Esophagus mucosa (tissue), 1 donor: Measurements from ENCODE around the gene CDSN. TPM values are rescaled to one million over a fixed set of nuclear protein-coding genes. Genes with fewer than 3 reads are reported as not detected.
A peak's percentile ranks its signal among the peaks of the same experiment; 100 is the strongest.

Experiments
- ATAC-seq: fragments of 200-7000 bp; cut with Tn5 transposase; one replicate; pipeline ENCODE4 v1.9.1; 2020
- total RNA-seq: library from RNA; stranded (reverse); gene quantifications from one replicate; pipeline ENCODE4 v1.2.4, GENCODE V29; 2023
- donor health status: DM: yes; HTN: yes; CAD: no.

Gene CDSN
- total RNA-seq, 1 donor from 2014 or later: 0.08 TPM

DNA sequence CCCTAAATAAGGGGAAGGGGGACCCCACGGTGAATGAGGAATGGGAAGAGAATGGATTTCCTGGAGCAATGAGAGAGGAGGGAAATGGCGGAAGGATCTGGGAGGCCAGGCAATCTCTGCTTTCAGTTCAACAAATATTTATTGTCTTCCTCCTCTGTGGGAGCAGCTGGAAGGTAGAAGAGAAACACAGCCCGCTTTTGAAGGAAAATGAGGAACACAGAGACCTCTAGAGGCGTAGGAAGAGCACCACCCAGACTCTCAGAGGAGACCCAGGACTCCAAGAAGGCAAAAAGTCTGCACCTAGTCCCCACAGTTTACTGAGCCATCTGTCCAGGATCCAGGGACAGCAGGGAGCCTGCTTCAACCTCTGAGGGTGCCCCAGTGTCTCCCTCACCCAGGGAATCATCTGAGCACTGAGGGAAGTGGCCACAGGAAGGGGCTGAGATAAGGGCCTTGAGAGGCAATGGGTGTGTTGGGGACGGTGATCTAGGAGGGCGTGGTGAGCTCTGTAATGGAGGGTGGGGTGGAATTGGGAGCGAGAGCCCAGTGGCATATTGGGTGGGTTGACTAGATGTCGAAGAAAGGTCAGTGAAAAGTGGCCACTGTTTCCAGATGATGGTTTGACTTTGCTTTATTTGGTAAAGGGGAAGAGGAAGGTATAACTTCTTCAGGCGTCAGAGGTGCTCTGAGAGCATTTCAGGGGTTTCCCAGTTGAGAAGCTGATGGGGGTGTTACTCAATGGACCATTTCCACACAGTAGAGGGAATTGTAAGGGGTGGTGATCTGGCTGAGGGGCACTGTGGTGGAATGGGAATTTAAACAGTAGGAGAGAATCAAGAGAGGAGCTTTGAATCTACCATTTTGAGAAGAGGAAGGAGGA, 5.0 kb downstream of the CDSN start:
- no peak for ATAC-seq

DNA sequence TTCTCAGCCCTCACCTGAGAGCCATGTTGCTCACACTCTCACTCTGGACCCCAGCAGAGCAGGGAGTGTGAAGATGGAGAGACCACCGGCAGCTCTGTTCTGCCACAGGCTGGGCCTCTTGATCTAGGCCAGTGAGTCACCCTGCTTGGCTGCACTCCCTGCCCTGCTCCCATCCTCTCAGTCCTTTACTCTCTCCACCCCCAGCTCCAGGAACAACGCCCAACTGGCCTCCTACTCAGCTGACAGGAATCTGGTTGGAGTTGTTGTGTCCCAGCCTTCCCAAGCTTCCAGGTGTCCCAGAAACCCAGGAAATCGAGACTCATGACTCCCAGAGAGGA, 5.7 kb downstream of the CDSN start, which contains the start of gene PSORS1C1:
TSS of gene PSORS1C1 (plus strand) at position 260 of the 338 bp plus-strand sequence. CDS start 14,833 bp downstream, outside the sequence.
- ATAC-seq: peak; percentile 80

GRCh38 chr6:31113861-31114540, 6.2 kb downstream of the CDSN start:
- no peak for ATAC-seq

- ATAC-seq: no peak
These were observed 7.8 kb downstream of the CDSN start, which contains the start of gene C6orf15 for GRCh38 chr6:31112478-31112877. Gene C6orf15 (minus strand): TSS chr6:31112575. CDS start chr6:31112555, 20 bp downstream.

GRCh38 chr6:31111712-31112111, 8.5 kb downstream of the CDSN start:
- ATAC-seq: no peak

DNA sequence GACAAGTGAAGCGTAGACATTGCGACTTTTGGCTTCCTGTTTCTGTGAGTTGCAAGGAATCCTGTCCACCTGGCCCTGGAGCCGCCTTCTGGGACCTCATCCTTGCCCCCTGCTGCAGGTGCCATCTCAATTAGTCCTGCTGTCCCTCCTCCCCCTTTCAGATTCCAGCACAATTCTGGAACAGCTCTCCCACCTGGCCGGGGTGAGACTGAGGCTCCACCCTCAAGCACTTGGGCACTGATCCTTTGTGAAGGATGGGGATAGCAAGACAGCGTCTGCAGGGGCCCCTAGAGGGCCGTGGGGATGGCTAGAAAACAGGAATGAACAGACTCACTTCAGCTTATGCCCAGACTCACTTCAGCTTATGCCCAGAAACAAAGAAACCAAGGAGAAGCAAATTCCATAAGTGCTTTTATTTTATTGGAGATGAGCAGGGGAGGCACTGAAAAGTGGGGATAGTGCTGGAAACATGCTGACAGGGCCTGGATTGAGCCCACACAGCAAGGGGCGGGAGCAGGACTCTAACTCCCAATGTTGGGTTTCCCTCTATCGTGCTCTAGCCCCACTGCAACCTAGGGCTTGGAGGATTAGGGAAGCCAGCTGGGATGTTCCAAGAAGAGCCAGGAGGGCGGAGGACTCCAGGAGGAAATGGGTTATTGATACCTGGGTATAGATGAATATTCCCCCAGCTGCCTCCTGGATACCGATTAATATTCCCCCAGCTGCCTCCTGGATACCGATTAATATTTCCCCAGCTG, 9.2 kb downstream of the CDSN start:
- no peak for ATAC-seq

GRCh38 chr6:31107052-31107451, 13.2 kb downstream of the CDSN start:
- no peak for ATAC-seq

DNA sequence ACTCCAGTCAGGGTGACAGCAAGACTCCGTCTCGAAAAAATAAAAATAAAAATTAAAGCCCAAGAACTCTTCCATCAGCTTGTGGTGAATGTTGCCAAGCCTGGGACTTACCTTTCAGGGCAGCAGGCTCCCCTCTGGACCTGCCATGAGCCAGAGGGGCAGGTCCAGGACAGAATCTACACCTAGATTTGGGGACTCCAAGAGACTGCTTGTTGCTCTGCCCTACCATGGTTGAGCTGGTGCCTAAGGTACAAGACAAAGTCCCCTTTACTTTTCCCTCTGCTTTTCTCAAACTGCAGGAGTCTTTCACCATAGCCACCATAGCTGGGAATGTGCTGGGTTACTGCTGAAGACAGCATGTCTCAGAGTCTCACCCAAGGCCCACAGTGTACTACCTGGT, 17.1 kb downstream of the CDSN start:
- no peak for ATAC-seq

- ATAC-seq: no peak
These were observed 21.8 kb downstream of the CDSN start for GRCh38 chr6:31098449-31098938.

- ATAC-seq: no peak
These were observed 23.6 kb downstream of the CDSN start for GRCh38 chr6:31096656-31097055.

DNA sequence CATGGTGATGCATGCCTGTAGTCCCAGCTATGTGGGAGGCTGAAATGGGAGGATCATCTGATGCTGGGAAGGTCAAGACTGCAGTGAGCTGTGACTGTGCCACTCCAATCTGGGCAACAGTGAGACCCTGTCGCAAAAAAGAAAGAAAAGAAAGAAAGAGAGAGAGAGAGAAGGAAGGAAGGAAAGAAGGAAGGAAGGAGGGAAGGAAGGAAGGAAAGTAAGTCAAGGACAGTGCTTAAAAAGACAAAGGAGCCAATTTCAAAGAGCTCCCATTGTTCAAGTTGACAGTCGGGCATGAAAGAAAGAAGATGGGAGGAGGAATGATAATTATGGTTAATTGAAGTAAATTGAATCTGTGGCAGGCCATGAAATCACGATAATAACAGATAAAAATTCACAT, 24.0 kb downstream of the CDSN start:
- ATAC-seq: no peak

DNA sequence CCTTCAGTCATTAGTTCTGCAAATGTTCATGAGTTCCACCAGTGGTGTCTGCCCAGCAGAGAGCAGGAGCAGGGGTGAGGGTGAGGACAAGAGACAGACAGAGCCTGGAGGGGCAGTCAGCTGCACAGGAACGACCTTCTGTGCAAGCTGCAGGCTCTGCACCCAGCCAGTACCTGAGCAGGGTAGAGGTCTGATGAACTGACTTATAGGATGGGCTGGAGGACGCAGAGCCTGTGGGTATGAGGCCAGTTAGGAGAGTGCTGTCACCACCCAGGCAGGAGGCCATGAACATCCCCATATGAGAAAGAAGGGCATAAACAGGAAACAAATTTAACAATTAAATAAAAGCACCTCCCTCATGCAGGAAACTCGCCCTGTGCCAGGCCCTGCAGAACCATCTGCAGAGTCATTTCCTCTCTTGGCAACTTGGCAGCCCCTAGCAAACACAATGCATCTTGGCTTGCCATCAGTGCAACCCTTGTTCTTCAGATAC, 25.8 kb downstream of the CDSN start:
- peak; percentile 50 for ATAC-seq

DNA sequence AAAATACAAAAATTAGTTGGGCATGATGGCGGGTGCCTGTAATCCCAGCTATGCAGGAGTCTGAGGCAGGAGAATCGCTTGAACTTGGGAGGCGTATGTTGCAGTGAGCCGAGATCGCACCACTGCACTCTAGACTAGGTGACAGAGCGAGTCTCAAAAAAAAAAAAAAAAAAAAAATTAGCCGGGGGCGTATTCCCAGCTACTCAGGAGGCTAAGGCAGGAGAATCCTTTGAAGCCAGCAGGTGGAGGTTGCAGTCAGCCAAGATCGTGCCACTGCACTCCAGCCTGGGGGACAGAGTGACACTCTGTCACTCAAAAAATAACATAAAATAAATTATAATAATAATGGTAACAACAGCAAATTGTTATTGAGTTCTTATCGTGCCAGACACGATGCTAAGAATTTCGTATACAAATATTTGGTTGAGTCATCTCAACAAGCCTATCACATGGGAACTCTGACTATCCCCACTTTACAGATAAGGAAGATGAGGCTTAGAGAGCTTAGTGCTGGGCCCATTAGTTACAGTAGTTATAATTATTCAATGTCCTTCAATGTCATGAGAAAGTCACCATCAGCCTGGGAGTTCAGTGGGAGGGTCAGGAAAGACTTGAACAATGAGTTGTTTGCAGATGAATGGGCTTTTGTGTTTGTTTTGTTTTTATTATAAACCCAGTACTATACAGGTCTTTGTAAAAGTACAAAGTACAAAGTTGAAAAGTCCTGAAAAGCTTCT, 27.3 kb downstream of the CDSN start:
- no peak for ATAC-seq

GRCh38 chr6:31092238-31092637, 28.0 kb downstream of the CDSN start:
- no peak for ATAC-seq

DNA sequence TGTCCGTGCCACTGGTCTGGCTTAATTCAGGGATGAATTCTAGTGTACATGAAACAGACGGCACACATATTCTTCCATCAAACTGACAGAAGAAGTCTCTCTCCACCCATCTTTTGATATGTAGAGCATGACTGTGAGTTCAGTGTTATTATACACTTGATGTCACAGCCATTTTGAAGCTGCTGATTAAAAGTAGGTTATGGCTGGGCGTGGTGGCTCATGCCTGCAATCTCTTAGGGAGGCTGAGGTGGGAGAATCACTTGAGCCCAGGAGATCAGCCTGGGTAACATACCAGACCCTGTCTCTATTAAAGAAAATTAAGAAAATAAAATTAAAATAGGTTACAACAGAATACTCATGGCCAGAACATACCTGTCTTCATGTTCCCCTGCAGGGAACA, 28.6 kb downstream of the CDSN start:
- ATAC-seq: no peak

GRCh38 chr6:31090973-31091364, 29.3 kb downstream of the CDSN start:
- ATAC-seq: no peak

DNA sequence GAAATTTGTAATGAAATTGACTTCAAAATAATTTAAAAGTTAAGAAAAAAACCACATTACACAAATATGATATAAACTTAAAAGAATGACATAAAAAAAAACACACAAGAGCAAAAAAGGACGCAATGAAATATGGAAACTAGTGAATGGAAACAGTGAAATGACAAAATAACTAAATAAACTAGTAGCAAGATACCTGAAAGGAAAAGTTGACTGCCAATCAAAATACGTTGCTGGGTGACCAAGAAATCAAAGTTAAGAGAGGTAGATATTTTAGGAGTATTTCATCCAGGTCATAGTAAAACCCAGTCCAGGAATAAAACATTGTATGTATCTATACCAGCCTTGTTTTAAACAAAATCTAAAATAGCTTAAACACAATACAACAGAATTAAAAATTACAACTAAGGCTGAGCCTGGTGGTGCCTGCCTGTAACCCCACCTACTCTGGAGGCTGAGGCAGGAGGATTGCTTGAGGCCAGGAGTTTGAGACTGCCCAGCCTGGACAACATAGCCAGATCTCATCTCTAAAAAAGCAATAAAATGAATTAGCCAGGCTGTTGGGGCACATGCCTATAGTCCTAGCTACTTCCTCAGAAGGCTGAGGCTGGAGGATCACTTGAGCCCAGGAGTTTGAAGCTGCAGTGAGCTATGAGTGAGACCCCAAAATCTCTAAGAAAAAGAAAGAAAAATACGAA, 29.8 kb downstream of the CDSN start:
- ATAC-seq: no peak

- ATAC-seq: peak; percentile 93
These were observed 32.7 kb downstream of the CDSN start for GRCh38 chr6:31087494-31088089.

- ATAC-seq: no peak
These were observed 33.3 kb downstream of the CDSN start for GRCh38 chr6:31086788-31087440.

GRCh38 chr6:31083742-31084354, 36.4 kb downstream of the CDSN start:
- ATAC-seq: no peak
